GM18873 (cell line): ENCODE data around the gene MTHFS.

Source experiments
- ATAC-seq: cut with Tn5 transposase; IDR thresholded peaks from one replicate; pipeline ENCODE4 v1.9.1; 2021; ENCODE audit warnings: mild to moderate bottlenecking, moderate library complexity, moderate number of reproducible peaks; ENCODE audit not compliant: unreplicated experiment, low FRiP score

The MTHFS gene

DNA sequence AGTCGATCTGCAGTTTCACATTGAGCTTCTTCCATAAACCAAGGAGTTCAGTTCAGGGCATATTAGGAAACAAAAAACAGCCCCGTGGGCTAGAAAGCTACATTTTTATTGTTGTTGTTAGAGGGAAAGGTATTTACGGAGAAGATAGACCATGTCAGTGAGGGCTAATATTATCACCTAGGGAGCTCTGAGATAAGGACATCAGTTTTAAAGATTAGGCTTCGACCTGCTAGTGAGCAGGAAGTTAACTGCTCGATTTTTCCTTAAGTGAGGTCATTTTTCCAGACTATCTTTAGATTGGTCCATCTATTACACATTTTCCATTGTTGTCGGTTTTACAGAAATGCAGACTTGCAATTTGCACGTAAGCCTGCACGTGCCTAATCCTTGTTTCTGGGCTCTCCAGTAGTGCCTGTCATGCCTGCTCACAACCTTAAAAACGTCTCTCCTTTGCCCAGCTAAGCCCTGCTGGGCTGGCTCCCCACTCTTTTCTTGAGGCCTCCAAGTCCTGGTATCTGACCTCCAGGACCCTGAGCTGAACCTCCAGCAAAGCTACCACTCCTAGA is 72.6 kb downstream of the MTHFS start:
- ATAC-seq = no peak

DNA sequence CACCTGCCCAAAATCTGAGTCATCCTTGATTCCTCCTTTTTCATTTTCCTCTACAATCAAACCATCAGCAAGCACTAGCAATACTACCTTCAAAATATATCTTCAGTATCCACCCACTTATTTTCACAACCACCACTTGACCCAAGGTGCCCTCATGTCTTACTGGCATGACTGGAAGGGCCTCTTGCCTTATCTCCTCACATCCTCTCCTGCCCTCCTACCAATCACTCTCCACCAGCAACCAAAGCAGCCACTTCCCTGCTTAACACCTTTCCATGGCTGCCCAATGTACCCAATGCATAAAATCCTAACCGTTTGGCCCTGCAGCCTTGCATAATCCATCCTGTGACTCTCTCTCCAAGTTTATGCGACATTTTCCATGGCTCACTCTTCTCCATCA is 76.0 kb downstream of the MTHFS start:
- no peak for ATAC-seq

DNA sequence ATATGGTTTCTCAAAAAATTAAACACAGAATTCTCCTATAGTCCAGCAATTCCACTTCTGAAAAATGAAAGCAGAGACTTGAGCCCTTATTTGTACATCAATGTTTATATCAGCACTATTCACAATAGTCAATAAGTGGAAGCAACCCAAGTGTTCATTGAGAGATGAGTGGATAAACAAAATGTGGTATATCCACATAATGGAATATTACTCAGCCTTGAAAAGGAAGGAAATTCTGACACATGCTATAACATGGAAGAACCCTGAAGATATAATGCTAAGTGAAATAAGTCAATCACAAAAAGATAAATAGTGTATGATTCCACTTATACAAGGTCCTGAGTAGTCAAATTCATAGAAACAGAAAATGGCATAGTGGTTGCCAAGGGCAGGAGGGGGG is 76.6 kb downstream of the MTHFS start:
- no peak for ATAC-seq

DNA sequence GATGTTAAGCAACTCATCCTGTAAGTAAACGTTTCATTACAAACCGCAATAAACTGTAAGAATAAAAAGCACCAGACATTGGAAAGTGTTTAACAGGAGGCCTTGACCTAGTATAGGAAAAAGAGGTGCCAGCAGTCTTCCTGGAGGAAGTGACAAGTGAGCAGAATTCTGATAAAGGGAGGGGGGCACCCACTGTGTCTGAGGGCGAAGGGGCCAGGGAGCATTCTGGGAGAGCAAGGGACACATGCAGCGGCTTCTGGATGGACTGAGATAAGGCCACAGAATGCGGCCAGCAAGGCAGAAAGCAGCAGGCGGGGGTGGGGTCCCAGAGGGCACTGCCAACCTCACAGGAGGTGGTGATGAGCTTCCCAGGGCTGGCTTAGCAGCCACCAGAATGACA is 80.2 kb downstream of the MTHFS start:
- no peak for ATAC-seq

DNA sequence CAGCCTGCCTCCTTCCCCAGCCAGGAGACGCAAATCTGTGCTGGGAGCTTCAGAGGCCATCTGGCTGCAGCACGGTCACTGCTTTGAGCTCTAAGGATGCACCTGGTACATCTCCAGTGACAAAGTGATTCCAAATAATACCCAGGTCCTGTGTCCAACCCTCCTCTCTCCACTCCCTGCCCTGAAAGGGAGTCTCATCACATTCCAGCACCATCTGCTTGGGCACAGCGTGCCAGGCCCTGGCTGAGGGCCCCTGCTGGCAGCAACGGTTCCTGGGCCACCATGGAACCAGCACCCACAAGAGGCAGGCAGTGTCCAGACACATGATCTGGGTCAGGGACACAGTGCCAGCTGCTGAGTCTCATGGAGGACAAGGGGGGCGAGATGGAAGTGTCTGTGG is 81.3 kb downstream of the MTHFS start:
- ATAC-seq = no peak

DNA sequence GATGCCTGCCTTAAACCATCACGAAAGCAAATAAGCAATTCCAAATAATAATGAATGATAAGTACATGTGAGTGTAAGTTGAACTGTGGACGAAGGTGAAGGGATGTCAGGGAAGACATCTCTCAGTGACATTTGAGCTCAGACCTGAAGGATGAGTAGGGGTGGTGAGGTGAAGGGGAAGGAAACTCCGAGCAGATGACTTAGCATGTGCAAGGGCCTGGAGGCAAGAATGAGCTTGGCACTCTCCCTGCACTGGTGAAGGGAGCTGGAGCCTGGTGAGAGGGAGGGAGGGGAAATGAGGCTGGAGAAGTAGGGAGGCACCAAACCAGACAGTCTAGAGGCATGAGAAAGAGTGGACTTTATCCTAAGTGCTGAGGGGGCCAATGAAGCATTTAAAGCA is 84.3 kb downstream of the MTHFS start:
- no peak for ATAC-seq

DNA sequence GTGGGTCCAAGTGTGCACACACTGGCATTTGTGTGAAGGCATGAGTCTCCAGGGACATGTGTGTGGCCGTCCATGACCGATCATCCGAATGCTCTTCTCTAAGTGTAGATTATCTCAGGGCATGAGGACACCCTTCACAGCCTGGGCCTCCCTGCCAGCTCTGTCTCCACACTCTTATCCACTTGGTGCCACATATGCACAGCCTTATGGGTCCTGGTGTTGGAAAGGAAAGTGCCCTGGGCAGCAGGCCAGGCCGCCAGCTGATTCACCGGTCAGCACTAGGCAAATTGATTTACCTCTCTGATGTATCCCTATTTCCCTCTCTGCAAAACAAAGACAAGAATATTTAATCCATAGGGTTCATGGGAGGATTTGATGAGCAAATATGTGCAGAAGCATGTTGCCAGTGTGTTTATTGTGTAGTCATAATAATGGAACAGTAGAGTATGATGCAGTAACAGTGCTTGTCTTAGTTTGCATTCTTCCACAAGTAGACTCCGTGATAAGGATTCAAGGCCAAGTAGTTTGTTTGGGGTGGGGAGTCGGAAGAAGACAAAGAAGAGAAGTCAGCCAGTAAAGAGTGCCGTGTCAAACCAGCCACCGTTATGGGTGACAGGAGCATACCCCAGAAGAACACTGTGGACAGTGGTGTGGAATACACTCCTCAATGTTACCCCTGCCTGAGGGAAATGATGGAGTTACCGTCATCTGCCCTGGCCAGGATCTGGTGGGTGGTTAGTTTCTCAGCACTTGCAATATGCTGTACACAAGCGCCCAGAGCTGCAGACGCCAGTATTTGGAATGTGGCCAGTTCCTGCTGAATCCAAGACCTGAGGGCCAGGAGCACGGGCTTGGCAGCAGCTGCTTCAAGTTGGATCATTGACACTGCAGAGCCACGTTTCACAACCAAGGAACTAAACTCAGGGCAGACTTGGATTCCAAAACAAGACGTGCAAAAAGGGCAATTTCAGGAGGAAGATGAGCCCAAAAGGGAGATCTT is 85.1 kb downstream of the MTHFS start:
- no peak for ATAC-seq

DNA sequence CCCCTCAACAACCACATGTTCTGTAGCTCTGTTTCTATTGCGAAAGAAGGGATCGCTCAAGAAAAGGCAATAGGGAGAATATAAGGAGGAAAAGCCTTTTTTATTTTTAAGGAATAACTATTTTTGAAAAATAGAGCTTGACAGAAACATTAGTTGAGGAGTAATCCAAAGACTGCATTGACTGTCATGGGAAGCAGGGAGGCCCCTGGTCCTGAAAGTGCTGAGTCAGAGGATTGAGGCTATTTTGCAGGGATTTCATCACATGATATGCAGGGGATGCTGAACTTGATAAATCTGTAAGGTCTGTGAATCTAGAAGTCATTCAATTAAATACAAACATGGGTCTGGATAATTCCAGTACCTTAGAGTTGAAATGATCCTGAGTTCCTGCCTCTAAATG is 92.0 kb downstream of the MTHFS start:
- no peak for ATAC-seq

DNA sequence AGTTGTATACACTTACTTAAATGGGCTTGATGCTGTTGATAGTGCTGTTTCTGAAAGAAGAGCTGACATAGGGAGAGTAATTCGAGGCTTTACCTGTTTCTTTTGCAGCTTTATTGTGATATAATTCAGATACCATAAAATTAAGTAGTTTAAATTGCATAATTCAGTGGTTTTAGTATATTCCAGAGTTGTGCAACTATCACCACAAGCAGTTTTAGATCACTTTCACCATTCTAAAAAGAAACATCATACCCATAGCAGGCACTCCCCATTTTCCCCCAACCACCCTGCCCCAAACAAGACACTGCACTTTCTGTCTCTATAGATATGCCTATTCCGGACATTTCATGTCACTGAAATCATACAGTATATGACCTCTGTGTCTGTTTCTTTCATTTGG is 98.5 kb downstream of the MTHFS start:
- ATAC-seq = no peak
